ENCODE measurements around the gene ACP6.
A peak's percentile ranks its signal among the peaks of the same experiment; 100 is the strongest.
"Not testable (repeated sequence)": the region's sequence is repeated elsewhere in the genome, so short reads cannot be mapped to it uniquely, and the experiment has no call there.

Gene ACP6

GRCh38 chr1:147670319-147671001 is at the start of gene ACP6:
TSS of gene ACP6 (minus strand) at chr1:147670524. CDS start at chr1:147670048, 476 bp downstream.
- DNase-seq, result peak; percentile 90 to 92

DNA sequence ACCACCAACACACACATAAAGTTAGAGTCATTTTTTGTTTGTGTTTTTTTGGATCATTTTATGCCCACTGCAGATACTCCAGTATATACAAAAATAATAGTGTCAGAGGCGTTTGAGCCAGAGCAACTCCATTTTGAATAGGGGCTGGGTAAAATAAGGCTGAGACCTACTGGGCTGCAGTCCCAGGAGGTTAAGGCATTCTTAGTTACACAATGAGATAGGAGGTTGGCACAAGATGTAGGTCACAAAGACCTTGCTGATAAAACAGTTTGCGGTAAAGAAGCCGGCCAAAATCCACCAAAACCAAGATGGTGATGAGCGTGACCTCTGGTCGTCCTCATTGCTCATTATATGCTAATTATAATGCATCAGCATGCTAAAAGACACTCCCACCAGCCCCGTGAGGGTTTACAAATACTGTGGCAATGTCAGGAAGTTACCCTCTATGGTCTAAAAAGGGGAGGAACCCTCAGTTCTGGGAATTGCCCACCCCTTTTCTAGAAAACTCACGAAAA is 49.4 kb upstream of the ACP6 start:
- DNase-seq, result no peak

- no peak for DNase-seq
Measured at GRCh38 chr1:147719029-147719698, 48.8 kb upstream of the ACP6 start.

- DNase-seq, result no peak
Measured at GRCh38 chr1:147717706-147718097, 47.4 kb upstream of the ACP6 start.

DNA sequence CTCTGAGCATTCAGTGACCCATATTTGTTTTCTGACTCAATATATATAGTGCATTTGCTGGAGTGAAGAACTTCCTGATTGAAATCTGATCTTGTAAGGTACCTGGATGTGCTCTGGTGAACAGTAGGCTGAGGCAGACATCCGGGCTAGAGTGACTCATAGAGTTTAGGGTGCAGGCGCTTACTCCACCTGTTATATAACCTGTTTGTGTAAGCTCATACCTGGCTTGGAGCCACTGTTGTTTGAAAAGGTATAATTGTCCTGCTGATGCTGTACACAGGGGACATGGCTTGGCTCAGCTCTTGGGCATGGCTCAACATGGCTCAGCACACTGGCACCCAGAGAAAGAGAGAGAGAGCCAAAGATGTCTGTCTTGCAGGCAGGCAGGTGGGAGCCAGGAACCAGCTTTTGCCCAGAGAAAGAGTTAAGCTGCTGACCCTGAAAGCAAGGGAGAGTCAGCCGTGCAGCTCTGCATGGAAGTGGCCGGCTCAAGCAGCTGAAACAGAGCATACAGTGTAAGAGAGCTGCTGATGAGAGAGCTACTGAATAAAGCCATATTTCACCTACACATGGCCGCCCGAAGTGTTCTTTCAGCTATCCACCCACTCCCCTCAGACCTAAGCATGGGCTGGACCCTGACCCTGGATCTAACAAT is 46.9 kb upstream of the ACP6 start:
- DNase-seq, result no peak

DNA sequence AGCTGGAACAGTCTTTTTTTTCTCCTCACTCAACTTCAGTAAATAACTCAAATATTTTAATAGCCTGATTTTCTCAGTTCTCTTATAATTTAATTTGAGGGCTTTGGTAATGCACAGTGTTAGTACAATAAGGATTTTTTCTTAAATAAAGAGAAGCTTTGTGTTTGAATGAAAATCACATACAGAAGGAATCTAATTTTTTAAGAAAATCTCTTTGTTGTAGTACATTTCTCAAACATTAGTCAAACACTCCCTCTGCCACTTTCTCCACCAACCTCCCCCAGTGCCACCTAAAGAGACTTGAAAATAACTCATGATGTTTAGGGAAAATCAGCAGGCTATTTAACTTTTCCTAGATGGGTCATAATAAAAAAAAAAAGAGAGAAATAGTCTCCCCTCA is 42.3 kb upstream of the ACP6 start:
- no peak for DNase-seq

- DNase-seq, result peak; percentile 54 to 69
Measured at GRCh38 chr1:147700042-147701006, 30.0 kb upstream of the ACP6 start.

DNA sequence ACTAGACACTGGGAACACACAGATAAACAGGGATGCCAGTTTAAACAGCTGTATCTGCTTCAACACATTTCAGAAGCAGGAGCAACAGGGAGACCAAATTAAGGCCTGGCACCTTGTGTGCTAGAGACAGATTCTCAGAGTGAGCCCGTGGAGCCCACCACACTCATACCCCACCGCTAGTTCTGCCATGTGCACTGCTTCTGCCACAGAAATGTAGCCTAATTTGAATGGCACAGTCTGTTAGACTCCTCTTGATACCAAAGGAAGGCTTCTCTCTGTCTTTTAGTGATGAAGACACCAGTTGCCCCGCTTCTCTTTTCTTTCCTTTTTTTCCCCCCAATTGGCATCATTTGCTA is 29.3 kb upstream of the ACP6 start:
- DNase-seq, result no peak

DNA sequence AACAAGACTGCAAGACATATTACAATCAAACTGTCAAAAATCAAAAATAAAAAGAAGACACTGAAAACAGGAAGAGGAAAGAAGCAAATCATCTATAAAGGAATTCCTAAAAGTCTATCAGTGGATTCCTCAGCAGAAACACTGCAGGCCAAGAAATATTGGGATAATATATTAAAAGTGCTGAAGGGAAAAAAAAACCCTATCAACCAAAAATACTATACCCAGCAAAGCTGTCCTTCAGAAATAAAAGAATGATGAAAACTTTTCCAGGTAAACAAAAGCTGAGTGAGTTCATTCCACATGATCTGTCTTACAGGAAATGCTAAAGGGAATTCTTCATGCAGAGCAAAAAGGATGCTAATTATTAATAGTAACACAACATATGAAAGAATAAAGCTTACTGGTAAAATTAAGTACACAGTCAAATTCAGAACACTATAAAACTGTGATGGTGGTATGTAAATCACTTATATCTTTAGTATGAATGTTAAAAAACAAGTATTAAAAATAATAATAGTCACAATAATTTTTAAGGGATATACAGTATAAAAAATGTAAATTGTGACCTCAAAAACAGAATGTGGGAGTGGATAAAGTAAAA is 12.9 kb upstream of the ACP6 start:
- no peak for DNase-seq

DNA sequence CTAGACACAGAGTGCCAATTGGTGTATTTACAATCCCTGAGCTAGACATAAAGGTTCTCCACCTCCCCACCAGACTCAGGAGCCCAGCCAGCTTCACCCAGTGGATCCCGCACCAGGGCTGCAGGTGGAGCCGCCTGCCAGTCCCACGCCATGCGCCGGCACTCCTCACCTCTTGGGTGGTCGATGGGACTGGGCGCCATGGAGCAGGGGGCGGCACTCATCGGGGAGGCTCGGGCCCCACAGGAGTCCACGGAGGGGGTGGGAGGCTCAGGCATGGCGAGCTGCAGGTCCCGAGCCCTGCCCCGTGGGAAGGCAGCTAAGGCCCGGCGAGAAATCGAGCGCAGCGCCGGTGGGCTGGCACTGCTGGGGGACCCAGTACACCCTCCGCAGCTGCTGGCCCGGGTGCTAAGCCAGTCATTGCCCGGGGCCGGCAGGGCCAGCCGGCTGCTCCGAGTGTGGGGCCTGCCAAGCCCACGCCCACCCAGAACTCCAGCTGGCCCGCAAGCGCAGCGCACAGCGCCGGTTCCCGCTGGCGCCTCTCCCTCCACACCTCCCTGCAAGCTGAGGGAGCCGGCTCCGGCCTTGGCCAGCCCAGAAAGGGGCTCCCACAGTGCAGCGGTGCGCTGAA is 10.4 kb upstream of the ACP6 start:
- DNase-seq, result not testable (repeated sequence)

GRCh38 chr1:147677681-147678080 is 7.4 kb upstream of the ACP6 start:
- DNase-seq, result not testable (repeated sequence)

DNA sequence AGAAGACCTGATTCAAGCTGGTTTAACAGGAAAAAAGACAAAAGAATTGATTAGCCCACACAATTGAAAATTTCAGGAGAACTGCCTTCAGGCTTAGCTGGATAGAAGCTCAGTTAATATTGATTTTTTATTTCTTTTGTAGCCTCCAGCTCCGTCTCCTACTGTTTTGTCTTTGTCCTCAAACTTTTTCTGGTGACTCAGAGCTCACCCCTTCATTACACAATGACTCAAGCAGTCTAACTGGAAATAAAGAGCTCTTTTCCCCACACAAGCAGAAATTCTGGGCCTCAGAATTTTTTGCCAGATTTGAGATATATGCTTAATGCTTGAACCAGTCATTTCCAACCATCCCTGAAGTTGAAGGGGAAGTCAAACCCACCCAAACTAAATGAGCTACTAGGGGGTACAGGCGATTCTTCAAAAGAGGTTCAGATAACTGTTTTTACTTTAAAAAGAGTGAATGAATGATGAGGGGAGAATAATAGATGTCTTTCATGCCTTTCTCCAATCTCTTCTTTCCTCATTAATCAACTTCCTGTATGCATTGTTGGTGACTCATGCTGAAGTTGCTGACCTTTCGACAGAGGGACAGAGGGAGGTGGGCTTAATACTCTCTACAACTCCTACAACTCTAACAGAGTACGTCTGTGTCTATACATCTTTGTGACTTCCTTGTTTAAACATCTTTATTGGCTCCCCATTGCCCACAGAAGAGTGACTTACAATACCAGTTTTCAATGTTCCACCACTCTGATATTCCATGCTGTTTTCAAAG is 6.2 kb upstream of the ACP6 start:
- no peak for DNase-seq

DNA sequence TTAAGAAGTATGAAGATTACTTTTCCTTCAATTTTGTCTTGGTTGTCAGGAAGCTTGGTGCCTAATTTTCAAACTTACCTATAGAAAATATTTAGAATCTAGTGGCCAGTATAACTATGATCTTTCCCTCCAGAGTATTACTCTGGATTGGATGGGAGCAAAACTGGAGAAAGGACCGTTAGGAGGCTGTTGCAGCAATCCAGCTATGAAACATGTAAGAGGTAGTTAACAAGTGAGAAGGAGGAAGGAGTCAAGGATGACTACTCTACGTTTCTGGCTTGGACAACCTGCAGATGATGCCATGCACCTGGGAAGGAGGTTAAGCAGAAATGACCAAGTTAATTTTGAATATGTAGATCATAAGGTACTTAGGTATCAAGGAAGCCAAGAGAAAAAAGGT is 3.5 kb upstream of the ACP6 start:
- DNase-seq, result no peak

DNA sequence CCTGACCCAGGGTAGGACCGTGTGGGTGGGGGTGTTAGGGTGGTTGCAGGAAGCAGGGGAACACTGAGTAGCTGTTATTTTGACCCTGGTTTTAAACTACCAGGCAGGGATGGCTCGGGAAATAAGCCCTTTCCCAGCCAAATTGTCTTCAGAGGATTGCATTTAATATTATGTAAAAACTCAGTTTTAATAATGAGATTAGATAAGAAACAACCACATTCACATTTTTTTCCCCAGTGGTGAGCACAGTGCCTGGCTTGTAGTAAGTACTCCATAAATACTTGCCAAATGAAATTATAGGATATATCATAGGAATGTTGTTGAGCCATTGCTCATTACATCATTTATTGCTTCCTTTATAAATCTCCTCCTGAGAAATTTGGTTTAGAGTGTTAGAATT is 3.1 kb upstream of the ACP6 start:
- no peak for DNase-seq

DNA sequence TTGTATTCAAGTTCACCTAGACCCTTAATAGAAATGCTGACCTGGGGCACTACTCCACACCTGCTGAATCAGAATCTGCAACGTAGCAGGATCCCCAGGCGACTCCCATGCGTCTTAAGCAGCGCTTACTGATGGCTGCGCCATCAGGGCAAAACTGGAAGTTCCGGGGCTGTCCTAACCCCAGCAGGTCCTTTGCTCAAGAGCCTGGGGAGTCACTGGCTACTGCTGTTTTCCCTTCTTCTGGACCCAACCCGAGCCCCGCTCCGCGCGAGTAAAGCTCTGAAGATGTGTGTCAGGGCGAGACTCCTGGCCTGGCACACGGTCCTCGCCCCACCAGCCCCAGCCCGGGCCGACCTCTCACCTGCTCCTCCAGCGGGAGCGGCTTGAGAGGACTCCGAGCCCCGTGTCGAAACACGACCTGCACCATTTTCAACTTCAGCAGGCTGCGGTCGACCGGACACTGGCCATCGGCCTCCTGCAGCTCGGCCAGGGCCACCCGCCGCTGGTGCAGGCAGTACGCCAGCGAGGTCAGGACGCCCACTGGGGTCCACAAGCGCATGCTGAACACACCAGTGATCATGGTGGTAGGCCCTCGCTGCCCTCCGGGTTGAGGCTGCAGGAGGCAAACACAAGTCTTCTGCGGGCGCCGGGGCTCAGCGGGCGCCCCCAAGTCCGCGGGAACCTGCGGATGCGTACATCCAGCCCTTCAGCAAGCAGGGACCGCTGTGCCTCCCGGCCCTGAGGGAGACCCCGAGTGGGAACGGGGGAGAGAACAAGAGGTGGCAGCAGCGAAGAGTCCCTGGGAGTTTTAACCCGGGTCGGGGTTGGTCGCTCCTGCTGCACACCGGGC is 630 bp downstream of the ACP6 start:
- DNase-seq, result peak; percentile 67 to 72

GRCh38 chr1:147665521-147665920 is 4.8 kb downstream of the ACP6 start:
- DNase-seq, result no peak

GRCh38 chr1:147664206-147664605 is 6.1 kb downstream of the ACP6 start:
- DNase-seq, result no peak

DNA sequence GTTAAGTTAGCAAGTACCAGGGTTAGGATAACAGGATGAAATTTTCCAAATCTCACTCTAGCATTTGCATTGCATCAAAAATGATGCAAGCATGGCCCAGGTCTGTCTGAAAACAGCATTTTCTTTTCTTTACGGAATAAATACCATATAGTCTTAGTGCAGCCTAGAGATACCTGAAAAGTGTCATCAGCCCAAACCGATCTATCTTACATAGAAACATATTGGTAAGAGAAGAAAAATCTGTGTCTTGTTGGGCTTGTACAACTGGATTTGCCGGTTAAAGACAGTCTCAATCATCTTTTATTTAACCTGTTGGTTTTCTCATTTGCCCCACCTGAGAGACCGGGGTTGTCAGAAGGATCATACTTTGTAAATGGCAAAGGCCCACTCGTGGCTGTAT is 15.8 kb downstream of the ACP6 start:
- DNase-seq, result no peak

DNA sequence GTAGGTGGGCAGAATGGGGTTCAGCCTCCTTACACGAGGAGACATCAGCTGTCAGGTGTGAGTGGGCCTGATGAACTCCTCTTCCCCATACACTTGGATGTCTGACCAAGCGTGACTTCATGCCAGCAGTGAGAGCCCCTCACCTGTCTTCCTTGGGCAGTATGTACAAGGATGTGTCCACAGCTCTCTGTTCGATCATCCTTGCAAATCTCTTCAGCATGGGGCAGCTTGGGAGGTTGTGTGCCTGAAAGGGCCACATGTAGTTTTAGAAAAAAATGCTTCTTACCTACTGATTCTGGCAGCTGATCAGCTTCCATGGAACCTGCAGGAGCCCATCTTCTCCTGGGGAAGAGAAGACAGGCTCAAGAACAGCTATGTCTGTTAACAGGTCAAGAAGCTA is 18.0 kb downstream of the ACP6 start:
- DNase-seq, result no peak

DNA sequence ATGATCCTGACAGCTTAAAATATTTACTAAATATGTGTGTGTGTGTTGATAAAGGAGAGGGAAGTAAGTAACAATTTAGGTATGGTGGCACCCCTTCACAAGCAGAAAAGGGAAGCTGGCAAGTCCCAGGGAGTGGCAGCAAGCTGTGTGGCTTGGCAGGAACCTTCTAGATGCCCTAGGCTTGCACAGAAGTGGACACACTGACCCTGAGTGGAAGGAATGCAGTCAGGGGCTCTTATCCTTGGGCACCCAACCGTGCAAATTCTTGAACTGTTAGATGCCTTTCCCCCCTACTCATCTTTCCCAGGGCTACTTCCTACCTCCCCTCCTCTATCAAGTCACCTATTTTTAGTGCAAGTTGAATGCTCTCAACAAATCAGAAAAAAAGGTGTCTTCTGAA is 18.9 kb downstream of the ACP6 start:
- DNase-seq, result no peak
